Ectodermal cell (in vitro differentiated cells): ENCODE data around the gene KRTAP10-12.

Experiments used
- H3K27ac ChIP-seq: 2 replicates; pipeline ENCODE4 v1.7.0; 2013; ENCODE audit warnings: mild to moderate bottlenecking, low read depth, low read length; ENCODE audit not compliant: insufficient read depth, poor library complexity, severe bottlenecking
- H3K27me3 ChIP-seq: 2 replicates; pipeline ENCODE4 v1.7.0; 2013; ENCODE audit warnings: mild to moderate bottlenecking, low read length; ENCODE audit not compliant: insufficient read depth, control insufficient read depth, poor library complexity, severe bottlenecking
- H3K36me3 ChIP-seq: one replicate; pipeline ENCODE4 v1.7.0; 2013; ENCODE audit warnings: low read length; ENCODE audit not compliant: control insufficient read depth, insufficient read depth
- H3K4me1 ChIP-seq: one replicate; pipeline ENCODE4 v1.7.0; 2013; ENCODE audit warnings: low read length; ENCODE audit not compliant: control insufficient read depth, insufficient read depth
- H3K4me3 ChIP-seq: 2 replicates; pipeline ENCODE4 v1.7.0; 2013; ENCODE audit warnings: low read depth, low read length, control low read depth; ENCODE audit not compliant: insufficient read depth
- H3K9me3 ChIP-seq: 2 replicates; pipeline ENCODE4 v1.7.0; 2013; ENCODE audit warnings: mild to moderate bottlenecking, low read length, moderate library complexity; ENCODE audit not compliant: control insufficient read depth
- whole genome bisulfite sequencing, 2 experiments: methylation state at CpG; one replicate each; pipeline ENCODE4 v1.1.7; 2013; ENCODE audit warnings: missing lambda C conversion rate in 2 of 2; 5-methylcytosine and 5-hydroxymethylcytosine counted together

Gene KRTAP10-12

GRCh38 chr21:44704636-44705001 lies 7.6 kb downstream of the KRTAP10-12 start:
- Histone ChIP-seq H3K36me3 (no peaks in the 10 kb centered on the region), H3K4me3 (no peak overlapping the region), H3K27me3 (peaks cover 60% of the 10 kb centered on the region), H3K27ac (no peak overlapping the region), H3K9me3 (no peaks in the 10 kb centered on the region), H3K4me1 (peaks cover 61% of the 10 kb centered on the region)
- 29% methylated on average over 13 of the region's 13 CpGs for WGBS, 2 experiments

GRCh38 chr21:44706026-44706705 lies 9.2 kb downstream of the KRTAP10-12 start:
- H3K27ac ChIP-seq, result no peak overlapping the region
- no peak overlapping the region for H3K4me3 ChIP-seq
- H3K4me1 ChIP-seq, result peaks cover 63% of the 10 kb centered on the region
- H3K9me3 ChIP-seq, result no peaks in the 10 kb centered on the region
- no peaks in the 10 kb centered on the region for H3K36me3 ChIP-seq
- 5% methylated on average over 54 of the region's 54 CpGs for WGBS, 2 experiments
- H3K27me3 ChIP-seq, result peaks cover 75% of the 10 kb centered on the region

- no peaks in the 10 kb centered on the region for H3K9me3 ChIP-seq
- 1 to 2% methylated on average over 40 to 44 of the region's 46 CpGs for WGBS, 2 experiments
- H3K4me1 ChIP-seq, result peaks cover 67% of the 10 kb centered on the region
- no peaks in the 10 kb centered on the region for H3K36me3 ChIP-seq
- H3K27me3 ChIP-seq, result peaks cover 83% of the 10 kb centered on the region
- no peak overlapping the region for H3K4me3 ChIP-seq
- no peak overlapping the region for H3K27ac ChIP-seq
These were observed 10.0 kb downstream of the KRTAP10-12 start for GRCh38 chr21:44706706-44707581.

- H3K36me3 ChIP-seq, result no peaks in the 10 kb centered on the region
- H3K4me3 ChIP-seq, result no peak overlapping the region
- H3K4me1 ChIP-seq, result peaks cover 75% of the 10 kb centered on the region
- no peaks in the 10 kb centered on the region for H3K9me3 ChIP-seq
- 1% methylated on average over 13 of the region's 13 CpGs for WGBS, 2 experiments
- H3K27ac ChIP-seq, result no peak overlapping the region
- H3K27me3 ChIP-seq, result peaks cover 97% of the 10 kb centered on the region
These were observed 11.4 kb downstream of the KRTAP10-12 start for GRCh38 chr21:44708213-44708865.

- Histone ChIP-seq H3K36me3 (no peaks in the 10 kb centered on the region), H3K9me3 (no peaks in the 10 kb centered on the region), H3K4me3 (no peak overlapping the region), H3K27me3 (peaks cover 97% of the 10 kb centered on the region), H3K4me1 (peaks cover 73% of the 10 kb centered on the region), H3K27ac (no peak overlapping the region)
- WGBS, 2 experiments, result 3% methylated on average over 25 of the region's 25 CpGs
These were observed 12.0 kb downstream of the KRTAP10-12 start for GRCh38 chr21:44708866-44709425.

- Histone ChIP-seq H3K27ac (no peak overlapping the region), H3K36me3 (no peaks in the 10 kb centered on the region), H3K27me3 (peaks cover 92% of the 10 kb centered on the region), H3K4me3 (no peak overlapping the region), H3K4me1 (peaks cover 70% of the 10 kb centered on the region), H3K9me3 (no peaks in the 10 kb centered on the region)
- WGBS, 2 experiments, result 2 to 3% methylated on average over 43 to 45 of the region's 45 CpGs
These were observed 12.7 kb downstream of the KRTAP10-12 start for GRCh38 chr21:44709426-44710293.

GRCh38 chr21:44710294-44710665 lies 13.3 kb downstream of the KRTAP10-12 start:
- no peaks in the 10 kb centered on the region for H3K36me3 ChIP-seq
- H3K4me1 ChIP-seq, result peaks cover 74% of the 10 kb centered on the region
- H3K27me3 ChIP-seq, result peaks cover 86% of the 10 kb centered on the region
- 3% methylated on average over 17 of the region's 17 CpGs for WGBS, 2 experiments
- H3K9me3 ChIP-seq, result no peaks in the 10 kb centered on the region
- no peak overlapping the region for H3K4me3 ChIP-seq
- no peak overlapping the region for H3K27ac ChIP-seq

- Histone ChIP-seq H3K4me3 (no peak overlapping the region), H3K27ac (no peak overlapping the region), H3K27me3 (peaks cover 81% of the 10 kb centered on the region), H3K9me3 (no peaks in the 10 kb centered on the region), H3K36me3 (no peaks in the 10 kb centered on the region), H3K4me1 (peaks cover 74% of the 10 kb centered on the region)
- WGBS, 2 experiments, result 2 to 3% methylated on average over 20 of the region's 20 CpGs
These were observed 13.9 kb downstream of the KRTAP10-12 start for GRCh38 chr21:44710756-44711326.
